Activated CD4-positive, alpha-beta T cell treated with anti-CD3 and anti-CD28 coated beads for 1 hour (primary cell): ENCODE results near the gene PDRG1.

Experiments used
- DNase-seq: peaks from one replicate; pipeline ENCODE4 v3.0.0-alpha.2; 2020

PDRG1 gene

DNA sequence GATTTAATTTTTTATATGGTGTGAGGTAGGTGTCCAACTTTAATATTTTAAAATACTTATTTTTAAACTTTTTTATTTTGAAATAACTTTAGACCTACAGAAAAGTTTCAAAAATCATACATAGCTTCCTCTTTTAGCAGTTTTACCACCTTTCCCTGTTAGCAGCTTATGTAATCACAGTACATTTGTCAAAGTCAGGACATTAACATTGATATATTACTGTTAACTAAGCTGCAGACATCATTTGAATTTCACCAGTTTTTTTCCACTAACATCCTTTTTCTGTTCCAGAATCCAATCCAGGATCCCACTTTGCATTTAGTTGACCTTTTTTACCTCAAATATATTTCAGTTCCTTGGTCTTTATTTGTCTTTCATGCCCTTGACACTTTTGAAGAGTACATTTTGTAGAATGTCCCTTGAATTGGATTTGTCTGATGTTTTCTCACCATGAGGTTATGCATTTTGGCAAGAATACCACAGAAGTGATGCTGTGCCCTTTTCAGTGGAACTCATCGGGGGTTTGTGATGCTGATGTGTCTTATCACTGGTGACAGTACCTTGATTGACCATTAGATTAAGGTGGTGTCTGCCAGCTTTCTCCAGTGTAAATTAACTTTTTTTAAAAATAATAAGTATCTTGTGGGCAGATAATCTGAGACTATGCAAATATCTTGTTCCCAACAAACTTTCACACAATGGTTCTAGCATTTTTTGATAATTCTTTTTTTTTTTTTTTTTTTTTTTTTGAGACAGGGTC lies 48.0 kb downstream of the PDRG1 start:
- DNase-seq = no peak

DNA sequence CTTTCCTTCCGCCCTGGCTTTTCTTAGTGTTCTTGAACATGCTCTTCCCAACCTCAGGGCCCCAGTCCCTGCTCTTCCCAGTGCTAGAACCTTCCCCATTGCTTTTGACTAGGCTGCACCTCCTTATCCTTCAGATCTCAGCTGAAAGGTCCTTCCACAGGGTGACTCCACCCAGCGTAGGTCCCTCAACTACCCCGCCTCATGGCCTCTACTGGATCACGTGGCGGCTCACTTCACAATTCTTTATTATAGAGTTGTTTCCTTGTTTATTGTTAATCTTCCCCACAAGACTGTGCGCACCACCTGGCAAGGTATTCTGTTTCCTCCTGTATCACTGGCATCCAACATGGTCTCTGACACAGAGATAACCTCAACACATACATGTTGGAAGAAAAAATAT lies 50.2 kb downstream of the PDRG1 start:
- DNase-seq = no peak

DNA sequence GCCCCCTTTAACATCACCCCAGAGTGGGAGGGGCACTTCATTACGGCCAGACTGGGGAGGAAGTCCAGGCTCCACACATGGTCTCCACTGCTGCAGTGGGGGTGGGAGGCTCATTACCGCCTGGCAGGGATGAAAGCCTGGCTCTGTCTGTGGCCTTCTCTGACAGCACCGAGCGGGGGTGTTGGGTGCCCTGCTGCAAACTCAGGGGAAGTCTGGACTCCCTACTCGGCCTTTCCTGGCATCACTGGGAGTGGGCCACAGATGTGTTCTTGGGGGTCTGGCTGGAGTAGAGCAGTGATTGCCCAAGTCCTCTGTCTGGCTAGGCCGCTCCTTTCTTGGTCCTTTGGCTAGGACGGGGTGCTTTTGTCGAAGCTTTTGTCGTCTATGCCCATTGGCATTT lies 54.3 kb downstream of the PDRG1 start:
- DNase-seq = no peak

DNA sequence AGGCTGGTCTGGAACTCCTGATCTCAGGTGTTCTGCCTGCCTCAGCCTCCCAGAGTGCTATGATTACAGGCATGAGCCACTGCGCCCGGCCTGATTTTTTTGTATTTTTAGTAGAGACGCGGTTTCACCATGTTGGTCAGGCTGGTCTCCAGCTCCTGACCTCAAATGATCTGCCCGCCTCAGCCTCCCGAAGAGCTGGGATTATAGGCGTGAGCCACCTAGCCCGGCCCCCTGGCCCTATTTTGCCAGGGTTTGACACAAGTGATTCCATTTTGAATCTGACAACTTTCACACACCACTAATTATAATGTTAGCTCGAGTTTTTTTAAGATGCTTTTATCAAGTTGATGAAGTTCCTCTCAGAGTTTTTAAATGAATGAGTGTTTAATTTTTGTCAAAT lies 55.8 kb downstream of the PDRG1 start:
- no peak for DNase-seq

DNA sequence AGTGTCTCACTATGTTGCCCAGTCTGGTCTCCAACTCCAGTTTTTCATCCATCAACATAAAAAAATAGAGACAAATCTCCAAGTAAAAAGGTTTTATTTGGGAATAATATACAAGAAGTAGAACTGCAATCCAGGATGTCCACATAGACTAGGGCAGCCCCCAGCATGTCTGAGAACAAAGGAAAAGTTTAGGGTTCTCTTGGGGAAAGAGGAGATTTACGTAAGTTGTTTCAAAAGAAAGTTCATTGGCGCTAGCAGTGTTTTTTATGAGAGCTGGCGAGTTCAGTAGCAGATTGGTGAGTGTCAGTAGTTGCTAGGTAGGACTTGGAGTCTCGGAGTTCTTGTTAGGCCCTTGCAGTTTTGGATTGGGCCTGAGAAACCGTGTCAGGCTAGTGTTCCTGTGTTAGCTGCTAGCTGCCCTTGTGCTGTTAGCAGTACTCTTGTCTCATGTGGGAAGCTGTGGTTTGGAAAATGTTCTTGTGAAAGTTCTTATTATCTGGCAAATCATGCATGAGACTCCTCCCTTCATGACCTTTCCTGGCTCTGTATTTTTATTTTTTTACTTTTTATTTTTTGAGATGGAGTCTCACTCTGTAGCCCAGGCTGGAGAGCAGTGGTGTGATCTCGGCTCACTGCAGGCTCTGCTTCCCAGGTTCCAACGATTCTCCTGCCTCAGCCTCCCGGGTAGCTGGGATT lies 56.7 kb downstream of the PDRG1 start:
- DNase-seq = no peak
